ENCODE measurements around the gene MED28. TPM values are rescaled to one million over a fixed set of nuclear protein-coding genes. Genes with fewer than 3 reads are reported as not detected.

MED28 gene
- total RNA-seq, 1 donor from 2014 or later = 71.9 TPM

DNA sequence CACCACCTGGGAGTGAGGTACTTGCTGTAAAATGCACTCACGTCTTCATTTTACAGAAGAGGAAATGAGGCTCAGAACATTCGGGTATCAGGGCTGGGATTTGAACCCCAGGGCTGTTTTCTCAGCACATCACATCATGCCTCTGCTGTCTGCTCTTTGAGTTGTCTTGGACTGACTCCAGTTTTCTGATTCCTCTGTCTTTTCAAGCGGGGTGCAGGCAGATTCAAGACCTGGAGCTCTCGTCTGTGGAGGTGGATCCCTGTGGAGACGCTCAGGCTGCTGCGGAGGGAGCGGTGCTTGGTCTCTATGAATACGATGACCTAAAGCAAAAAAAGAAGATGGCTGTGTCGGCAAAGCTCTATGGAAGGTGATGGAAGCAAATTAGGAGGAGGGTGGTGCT lies 31.2 kb upstream of the MED28 start:
- DNase-seq (no peak), ATAC-seq (ENCODE audit: low read depth) (no peak)
- ChIA-PET CTCF (no interaction called here), POLR2A (interaction anchor here (1.8 kb wide), 1 partner anchor 12 kb away, joined by 4 read pairs; no protein-coding TSS in a partner anchor)
- intact Hi-C loops (cut with micrococcal nuclease) = no loop called here
- peaks cover 21% of the 10 kb centered on the region for H3K4me1 Mint-ChIP-seq
- H3K27me3 Mint-ChIP-seq = no peaks in the 10 kb centered on the region
- peaks cover 78% of the 10 kb centered on the region for H3K36me3 Mint-ChIP-seq (ENCODE audit: low read depth)
- TF ChIP-seq, protein P1, sequence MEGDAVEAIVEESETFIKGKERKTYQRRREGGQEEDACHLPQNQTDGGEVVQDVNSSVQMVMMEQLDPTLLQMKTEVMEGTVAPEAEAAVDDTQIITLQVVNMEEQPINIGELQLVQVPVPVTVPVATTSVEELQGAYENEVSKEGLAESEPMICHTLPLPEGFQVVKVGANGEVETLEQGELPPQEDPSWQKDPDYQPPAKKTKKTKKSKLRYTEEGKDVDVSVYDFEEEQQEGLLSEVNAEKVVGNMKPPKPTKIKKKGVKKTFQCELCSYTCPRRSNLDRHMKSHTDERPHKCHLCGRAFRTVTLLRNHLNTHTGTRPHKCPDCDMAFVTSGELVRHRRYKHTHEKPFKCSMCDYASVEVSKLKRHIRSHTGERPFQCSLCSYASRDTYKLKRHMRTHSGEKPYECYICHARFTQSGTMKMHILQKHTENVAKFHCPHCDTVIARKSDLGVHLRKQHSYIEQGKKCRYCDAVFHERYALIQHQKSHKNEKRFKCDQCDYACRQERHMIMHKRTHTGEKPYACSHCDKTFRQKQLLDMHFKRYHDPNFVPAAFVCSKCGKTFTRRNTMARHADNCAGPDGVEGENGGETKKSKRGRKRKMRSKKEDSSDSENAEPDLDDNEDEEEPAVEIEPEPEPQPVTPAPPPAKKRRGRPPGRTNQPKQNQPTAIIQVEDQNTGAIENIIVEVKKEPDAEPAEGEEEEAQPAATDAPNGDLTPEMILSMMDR (IDR thresholded peaks at IDR 0.05) = no peak
- H3K27ac Mint-ChIP-seq = no peak overlapping the region
- no peaks in the 10 kb centered on the region for H3K9me3 Mint-ChIP-seq
- no peak overlapping the region for H3K4me3 Mint-ChIP-seq

DNA sequence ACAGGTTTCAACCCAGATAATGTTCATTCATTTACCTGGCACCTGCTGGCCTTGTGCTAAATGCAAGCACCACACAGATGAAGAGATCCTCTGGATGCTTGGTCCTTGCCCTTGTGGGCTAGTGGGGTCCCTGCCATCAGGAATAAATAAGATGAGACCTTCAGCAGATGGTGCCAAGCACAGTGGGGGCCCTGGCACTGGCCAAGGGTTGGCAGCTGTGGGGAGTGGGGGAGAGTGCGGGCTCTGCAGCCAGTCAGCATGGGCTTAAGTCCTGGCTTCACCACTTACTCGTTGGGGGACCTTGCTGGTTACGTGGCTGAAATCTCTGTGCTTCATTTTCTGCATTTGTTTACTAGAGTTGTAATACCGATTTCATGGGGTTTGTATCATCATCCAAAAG lies 30.5 kb upstream of the MED28 start:
- H3K4me1 Mint-ChIP-seq = peaks cover 14% of the 10 kb centered on the region
- ChIA-PET POLR2A (no interaction called here), CTCF (no interaction called here)
- H3K4me3 Mint-ChIP-seq = no peak overlapping the region
- peaks cover 85% of the 10 kb centered on the region for H3K36me3 Mint-ChIP-seq (ENCODE audit: low read depth)
- H3K9me3 Mint-ChIP-seq = no peaks in the 10 kb centered on the region
- DNase-seq = no peak
- no peak for ATAC-seq (ENCODE audit: low read depth)
- no peaks in the 10 kb centered on the region for H3K27me3 Mint-ChIP-seq
- H3K27ac Mint-ChIP-seq = no peak overlapping the region
- TF ChIP-seq, protein P1 (IDR thresholded peaks at IDR 0.05) = no peak
- intact Hi-C loops (cut with micrococcal nuclease) = no loop called here

DNA sequence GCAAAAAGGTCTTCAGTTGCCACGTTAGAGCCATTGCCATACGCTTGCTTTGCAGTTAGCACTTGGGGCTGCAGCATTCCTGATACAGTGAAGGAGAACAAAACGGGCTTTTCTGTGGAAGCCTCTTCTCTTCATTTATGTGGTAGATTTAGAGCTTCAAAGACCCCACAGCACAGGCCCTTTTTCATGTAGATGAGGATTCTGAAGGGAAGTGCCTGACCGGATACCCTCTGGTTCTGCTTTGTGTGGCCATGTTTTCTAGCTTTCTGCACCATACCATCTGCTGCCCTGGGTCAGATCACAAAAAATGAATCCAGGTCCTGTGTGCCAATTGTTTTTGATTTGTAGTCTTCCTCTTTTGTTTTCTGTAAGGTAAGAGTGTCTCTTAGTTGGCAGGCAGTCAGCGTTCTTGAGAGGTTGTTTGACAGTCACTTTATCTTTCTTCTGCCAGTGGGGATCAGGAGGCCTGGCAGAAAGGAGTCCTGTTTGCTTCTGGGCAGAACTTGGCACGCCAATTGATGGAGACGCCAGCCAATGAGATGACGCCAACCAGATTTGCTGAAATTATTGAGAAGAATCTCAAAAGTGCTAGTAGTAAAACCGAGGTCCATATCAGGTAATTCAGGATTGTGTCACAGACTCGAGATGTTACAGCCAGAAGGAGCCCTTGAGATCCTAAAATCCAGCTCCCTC lies 29.8 kb upstream of the MED28 start:
- CTCF ChIA-PET = no interaction called here
- Mint-ChIP-seq H3K4me1 (peaks cover 8% of the 10 kb centered on the region), H3K27ac (no peak overlapping the region), H3K36me3 (ENCODE audit: low read depth) (peaks cover 90% of the 10 kb centered on the region), H3K4me3 (no peak overlapping the region), H3K27me3 (no peaks in the 10 kb centered on the region), H3K9me3 (no peaks in the 10 kb centered on the region)
- TF ChIP-seq, protein P1 (IDR thresholded peaks at IDR 0.05) = no peak
- ATAC-seq (ENCODE audit: low read depth) (no peak), DNase-seq (no peak)
- POLR2A ChIA-PET = no interaction called here
- intact Hi-C loops (cut with micrococcal nuclease) = no loop called here

DNA sequence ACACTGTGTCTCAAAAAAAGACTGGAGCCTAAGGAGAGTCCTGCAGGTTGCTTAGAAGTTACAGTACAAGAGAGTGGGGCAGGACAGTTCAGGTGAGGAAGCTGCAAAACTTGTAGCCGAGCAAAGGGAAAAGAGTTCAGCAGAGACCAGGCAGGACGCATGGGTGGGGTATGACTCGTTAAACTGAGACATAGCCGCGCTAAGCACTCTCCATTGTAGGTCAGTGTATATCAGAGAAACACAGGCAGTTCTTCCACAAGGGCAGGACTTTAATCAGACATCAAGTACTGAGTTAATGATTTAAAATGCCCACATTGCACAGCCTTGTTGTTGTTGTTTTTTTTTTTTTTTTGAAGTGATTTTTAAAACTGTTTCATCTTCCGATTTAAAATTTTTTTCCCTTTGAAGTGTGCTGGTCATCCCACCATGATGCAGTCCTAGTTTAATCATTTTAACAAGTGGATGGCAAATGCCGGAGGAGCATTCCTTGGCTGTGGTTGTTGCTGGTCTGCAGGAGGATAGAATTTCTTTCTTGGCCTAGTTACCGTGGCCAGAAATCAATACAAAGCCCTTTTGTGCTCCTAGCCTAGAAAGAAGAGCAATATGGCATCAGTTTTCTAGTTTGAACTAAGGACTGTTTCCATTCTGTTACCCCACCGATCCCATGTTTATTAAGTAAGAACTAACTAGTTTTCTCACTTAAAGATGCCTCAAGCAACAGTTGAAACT lies 27.2 kb upstream of the MED28 start:
- Mint-ChIP-seq H3K9me3 (no peaks in the 10 kb centered on the region), H3K36me3 (ENCODE audit: low read depth) (peaks cover 84% of the 10 kb centered on the region), H3K4me1 (peaks cover 9% of the 10 kb centered on the region), H3K27ac (no peak overlapping the region), H3K4me3 (no peak overlapping the region), H3K27me3 (no peaks in the 10 kb centered on the region)
- CTCF ChIA-PET = no interaction called here
- no peak for DNase-seq
- no peak for ATAC-seq (ENCODE audit: low read depth)
- TF ChIP-seq, protein P1 (IDR thresholded peaks at IDR 0.05) = no peak
- intact Hi-C loops (cut with micrococcal nuclease) = no loop called here
- POLR2A ChIA-PET = interaction anchor here (1.2 kb wide), 1 partner anchor 27 kb away, joined by 3 read pairs; the partner anchor contains the start of gene MED28

DNA sequence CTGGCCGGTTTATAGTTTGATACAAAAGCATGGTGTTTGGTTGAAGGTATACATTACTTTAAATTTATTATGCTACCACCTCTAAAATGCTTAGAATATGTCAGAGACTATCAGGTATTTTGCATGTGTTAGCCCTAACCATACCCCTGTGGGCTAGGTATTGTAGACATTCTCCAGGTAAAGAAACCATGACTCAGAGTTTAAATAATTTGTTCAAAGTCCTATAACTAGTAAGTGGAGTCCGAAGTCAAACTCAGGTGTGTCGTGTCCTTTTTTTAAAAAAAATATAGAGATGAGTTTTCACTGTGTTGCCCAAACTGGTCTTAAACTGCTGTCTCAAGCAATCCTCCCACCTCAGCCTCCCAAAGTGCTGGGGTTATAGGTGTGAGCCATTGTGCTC lies 25.1 kb upstream of the MED28 start:
- DNase-seq (no peak), ATAC-seq (ENCODE audit: low read depth) (no peak)
- Mint-ChIP-seq H3K36me3 (ENCODE audit: low read depth) (peaks cover 77% of the 10 kb centered on the region), H3K27me3 (no peaks in the 10 kb centered on the region), H3K4me1 (peaks cover 27% of the 10 kb centered on the region), H3K27ac (no peak overlapping the region), H3K4me3 (no peak overlapping the region), H3K9me3 (no peaks in the 10 kb centered on the region)
- intact Hi-C loops (cut with micrococcal nuclease) = no loop called here
- ChIA-PET CTCF (no interaction called here), POLR2A (no interaction called here)
- TF ChIP-seq, protein P1 (IDR thresholded peaks at IDR 0.05) = no peak
